GM23338 (cell line): ENCODE data around the gene SAMHD1. TPM values are rescaled to one million over a fixed set of nuclear protein-coding genes. Genes with fewer than 3 reads are reported as not detected.

Experiments
- ATAC-seq: fragments of 200-7000 bp; cut with Tn5 transposase; 3 replicates; pipeline ENCODE4 v1.9.1; 2020
- DNase-seq: peaks from one replicate; pipeline ENCODE4 v3.0.0-alpha.2; 2015; ENCODE audit warnings: low spot score
- H2AFZ ChIP-seq: fragments of 200-600 bp; sonication (generic); 2 replicates; pipeline ENCODE4 v1.8.0; 2016; ENCODE audit warnings: antibody characterized with exemption, mild to moderate bottlenecking, moderate library complexity
- H3F3A ChIP-seq: fragments of 200-600 bp; sonication (generic); replicated peaks from 2 replicates; pipeline ENCODE4 v1.8.0; 2017; ENCODE audit warnings: antibody characterized with exemption, mixed run types, low read depth
- H3K27ac ChIP-seq: fragments of 200-600 bp; sonication (generic); 2 replicates; pipeline ENCODE4 v1.6.1; 2016; ENCODE audit warnings: low read depth
- H3K27me3 ChIP-seq: fragments of 200-600 bp; sonication (generic); 2 replicates; pipeline ENCODE4 v1.8.0; 2016; ENCODE audit warnings: mild to moderate bottlenecking, mixed run types, moderate library complexity; ENCODE audit not compliant: insufficient read depth
- H3K36me3 ChIP-seq: fragments of 200-600 bp; sonication (generic); 2 replicates; pipeline ENCODE4 v1.8.0; 2016; ENCODE audit warnings: mild to moderate bottlenecking; ENCODE audit not compliant: insufficient read depth
- H3K4me1 ChIP-seq: fragments of 200-600 bp; sonication (generic); 2 replicates; pipeline ENCODE4 v1.8.0; 2016; ENCODE audit warnings: mild to moderate bottlenecking, moderate library complexity; ENCODE audit not compliant: insufficient read depth
- H3K4me2 ChIP-seq: fragments of 200-600 bp; sonication (generic); 2 replicates; pipeline ENCODE4 v1.7.1; 2017; ENCODE audit warnings: mixed run types
- H3K4me3 ChIP-seq: fragments of 200-600 bp; sonication (generic); 2 replicates; pipeline ENCODE4 v1.6.1; 2016; ENCODE audit warnings: mixed run types
- H3K79me2 ChIP-seq: fragments of 200-600 bp; sonication (generic); replicated peaks from 2 replicates; pipeline ENCODE4 v1.8.0; 2017; ENCODE audit warnings: mild to moderate bottlenecking; ENCODE audit not compliant: insufficient read depth
- H3K9me2 ChIP-seq: fragments of 200-600 bp; sonication (generic); 2 replicates; pipeline ENCODE4 v1.8.0; 2017; ENCODE audit not compliant: insufficient read depth
- H4K20me1 ChIP-seq: fragments of 200-600 bp; sonication (generic); replicated peaks from 2 replicates; pipeline ENCODE4 v1.8.0; 2017; ENCODE audit warnings: mild to moderate bottlenecking; ENCODE audit not compliant: insufficient read depth
- H3K27ac Mint-ChIP-seq: 2 replicates; pipeline ENCODE4 v1.8.0; 2020; ENCODE audit warnings: inconsistent platforms, mild to moderate bottlenecking, moderate library complexity, mixed read lengths
- H3K27me3 Mint-ChIP-seq: 3 replicates; pipeline ENCODE4 v1.8.0; 2022; ENCODE audit warnings: low read depth, mild to moderate bottlenecking, moderate library complexity, mixed read lengths, inconsistent platforms; ENCODE audit not compliant: insufficient read depth, poor library complexity
- H3K36me3 Mint-ChIP-seq: 3 replicates; pipeline ENCODE4 v1.8.0; 2021; ENCODE audit warnings: low read depth, mild to moderate bottlenecking, inconsistent platforms, moderate library complexity, mixed read lengths
- H3K4me1 Mint-ChIP-seq: 3 replicates; pipeline ENCODE4 v1.8.0; 2020; ENCODE audit warnings: mild to moderate bottlenecking, inconsistent platforms, mixed read lengths
- H3K4me3 Mint-ChIP-seq: 3 replicates; pipeline ENCODE4 v1.8.0; 2021; ENCODE audit warnings: moderate library complexity, mild to moderate bottlenecking, inconsistent platforms, mixed read lengths
- H3K9me3 Mint-ChIP-seq: 3 replicates; pipeline ENCODE4 v1.8.0; 2020; ENCODE audit warnings: moderate library complexity, mild to moderate bottlenecking, inconsistent platforms, mixed read lengths
- ETS1 ChIP-seq: IDR thresholded peaks from 2 replicates; pipeline ENCODE4 v1.6.1; 2016; ENCODE audit warnings: antibody characterized with exemption
- EZH2 ChIP-seq: fragments of 200-600 bp; sonication (generic); IDR thresholded peaks from one replicate; pipeline ENCODE4 v1.8.0; 2017; ENCODE audit warnings: antibody characterized with exemption, mild to moderate bottlenecking, low read depth; ENCODE audit not compliant: unreplicated experiment
- EZH2phosphoT487 ChIP-seq: fragments of 200-600 bp; sonication (generic); IDR thresholded peaks from one replicate; pipeline ENCODE4 v1.8.1; 2018; ENCODE audit warnings: antibody characterized with exemption; ENCODE audit not compliant: unreplicated experiment
- JUNB ChIP-seq: IDR thresholded peaks from one replicate; pipeline ENCODE4 v1.6.1; 2016; ENCODE audit warnings: antibody characterized with exemption; ENCODE audit not compliant: unreplicated experiment
- NANOG ChIP-seq: IDR thresholded peaks from 2 replicates; pipeline ENCODE4 v1.6.1; 2016; ENCODE audit warnings: antibody characterized with exemption, borderline replicate concordance
- POLR2AphosphoS5 ChIP-seq: IDR thresholded peaks from 2 replicates; pipeline ENCODE4 v1.6.1; 2016; ENCODE audit warnings: antibody characterized with exemption, low read depth
- REST ChIP-seq: IDR thresholded peaks from one replicate; pipeline ENCODE4 v1.6.1; 2018; ENCODE audit warnings: antibody characterized with exemption; ENCODE audit not compliant: unreplicated experiment
- STAT1 ChIP-seq: IDR thresholded peaks from one replicate; pipeline ENCODE4 v1.6.1; 2016; ENCODE audit warnings: antibody characterized with exemption; ENCODE audit not compliant: unreplicated experiment
- ZNF114 ChIP-seq: fragments of 250-450 bp; sonication (Bioruptor Pico); IDR thresholded peaks from 2 replicates; pipeline ENCODE4 v1.5.0; 2020; ENCODE audit warnings: mild to moderate bottlenecking, moderate library complexity
- ZNF462 ChIP-seq: fragments of 250-450 bp; sonication (Bioruptor Pico); IDR thresholded peaks from 2 replicates; pipeline ENCODE4 v1.5.0; 2020; ENCODE audit warnings: mild to moderate bottlenecking, moderate library complexity
- polyA plus RNA-seq: library from polyadenylated mRNA; unstranded; fragments of >200 nt; fragmentation: Nextera tagmentation; extraction: Ambion mirVana; gene quantifications from 2 replicates; pipeline ENCODE4 v1.2.1, GENCODE V29; 2016
- total RNA-seq: library from RNA; depleted of rRNA; stranded (reverse); fragments of >200 nt; shearing (Covaris generic); gene quantifications from 2 replicates; pipeline ENCODE4 v1.2.3, GENCODE V29; 2014

The SAMHD1 gene
- total and polyA plus RNA-seq, 2 experiments from 2014 or later: 21.9 to 45.4 TPM

DNA sequence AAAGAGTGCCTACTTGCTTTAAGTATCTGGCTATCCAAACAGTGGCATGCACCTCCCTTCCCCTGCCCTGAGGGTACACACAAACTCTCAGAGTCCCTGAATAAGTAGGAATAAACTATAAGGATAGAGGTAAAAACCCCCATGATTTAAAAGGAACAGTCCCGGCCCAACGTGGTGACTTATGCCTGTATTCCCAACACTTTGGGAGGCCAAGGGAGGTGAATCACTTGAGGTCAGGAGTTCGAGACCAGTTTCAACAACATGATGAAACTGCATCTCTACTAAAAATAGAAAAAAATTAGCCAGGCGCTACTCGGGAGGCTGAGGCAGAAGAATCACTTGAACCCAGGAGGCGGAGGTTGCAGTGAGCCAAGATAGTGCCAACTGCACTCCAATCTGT is 22.2 kb downstream of the SAMHD1 start (continued):
- TF ChIP-seq STAT1 (no peak), ZNF114 (CRISPR knock-in tag) (no peak), ETS1 (no peak), REST (no peak), EZH2 (no peak)

- no peak overlapping the region for H3K27ac ChIP-seq
- H3F3A ChIP-seq: 0 out of 2 replicates have a peak, but pooled peaks cover 3% of the 10 kb centered on the region
- H3K27me3 Mint-ChIP-seq: no peaks in the 10 kb centered on the region
- 0 out of 2 replicates have a peak, but pooled peaks cover 8% of the 10 kb centered on the region for H3K4me1 ChIP-seq
- H3K9me3 Mint-ChIP-seq: no peaks in the 10 kb centered on the region
- H3K4me3 Mint-ChIP-seq: no peak overlapping the region
- no peak overlapping the region for H2AFZ ChIP-seq
- peaks cover 10% of the 10 kb centered on the region for H3K4me1 Mint-ChIP-seq
- ATAC-seq (no peak), DNase-seq (no peak)
- no peak overlapping the region for H3K4me3 ChIP-seq
- H3K36me3 Mint-ChIP-seq: peaks cover 51% of the 10 kb centered on the region
- H3K79me2 ChIP-seq: no peaks in the 10 kb centered on the region
- no peaks in the 10 kb centered on the region for H4K20me1 ChIP-seq
- H3K27me3 ChIP-seq: no peaks in the 10 kb centered on the region
- no peak overlapping the region for H3K27ac Mint-ChIP-seq
- H3K36me3 ChIP-seq: peaks cover 5% of the 10 kb centered on the region
- H3K9me2 ChIP-seq: no peaks in the 10 kb centered on the region
- no peak overlapping the region for H3K4me2 ChIP-seq
- no peak for TF ChIP-seq EZH2
- no peak for TF ChIP-seq ZNF114 (CRISPR knock-in tag)
- no peak for TF ChIP-seq JUNB
- TF ChIP-seq ZNF462: no peak
- no peak for TF ChIP-seq NANOG
- TF ChIP-seq EZH2phosphoT487: no peak
- no peak for TF ChIP-seq REST
- no peak for TF ChIP-seq STAT1
- TF ChIP-seq POLR2AphosphoS5: no peak
These were observed 23.8 kb downstream of the SAMHD1 start for GRCh38 chr20:36927704-36928103.
